K562 (cell line): ENCODE data around the gene CMPK1. TPM values are rescaled to one million over a fixed set of nuclear protein-coding genes. Genes with fewer than 3 reads are reported as not detected.

Experiments used
- BHLHE40 ChIP-seq: IDR thresholded peaks from 2 replicates; pipeline ENCODE4 v1.6.1; 2011; ENCODE audit warnings: low read length, improper control_type of control experiment
- KDM2B ChIP-seq: fragments of 250-450 bp; sonication (Bioruptor Pico); IDR thresholded peaks from 2 replicates; pipeline ENCODE4 v1.8.0; 2021; ENCODE audit warnings: mild to moderate bottlenecking, moderate library complexity
- MAFF ChIP-seq: IDR thresholded peaks from 2 replicates; pipeline ENCODE4 v1.6.1; 2012; ENCODE audit warnings: low read length, improper control_type of control experiment
- ZNF197 ChIP-seq: fragments of 200-800 bp; sonication (Bioruptor generic); IDR thresholded peaks from 2 replicates; pipeline ENCODE4 v1.6.1; 2016; ENCODE audit warnings: low read depth, missing genetic modification characterization, missing compliant biosample characterization
- ZNF707 ChIP-seq: fragments of 250-450 bp; sonication (Bioruptor Pico); conservative IDR thresholded peaks from 2 replicates; pipeline ENCODE4 v1.8.0; 2022; ENCODE audit warnings: inconsistent platforms, mild to moderate bottlenecking, moderate library complexity
- ZNF77 ChIP-seq: fragments of 250-450 bp; sonication (Bioruptor Pico); IDR thresholded peaks from 2 replicates; pipeline ENCODE4 v1.5.0; 2020
- ZZZ3 ChIP-seq: fragments of 450-650 bp; IDR thresholded peaks from 2 replicates; pipeline ENCODE4 v1.6.1; 2016; ENCODE audit warnings: antibody characterized with exemption, mild to moderate bottlenecking, moderate library complexity
- polyA plus RNA-seq, 8 experiments: library from polyadenylated mRNA; depleted of rRNA in 4 of 8; stranded (reverse) in 5 of 8; unstranded in 3 of 8; fragments of >200 nt; fragmentation: Nextera tagmentation in 2 of 8; fragmentation: Illumina TruSeq in 1 of 8; extraction: Ambion mirVana in 2 of 8; extraction: Trizol in 1 of 8; gene quantifications; 2 replicates each; pipeline versions ENCODE4 v1.2.1 to v1.2.3, GENCODE V29; 2011 to 2014; ENCODE audit warnings: inconsistent platforms in 1 of 8, missing spikeins in 1 of 8
- total RNA-seq, 7 experiments: library from RNA; depleted of rRNA in 6 of 7; stranded (reverse); fragments of >200 nt in 6 of 7; fragmentation: Illumina TruSeq in 2 of 7; extraction: Trizol in 2 of 7; gene quantifications; 2 replicates each; pipeline versions ENCODE4 v1.2.1 to v1.2.3, GENCODE V29; 2011 to 2021; ENCODE audit warnings: low replicate concordance in 1 of 7
- TF ChIP-seq, protein P1 (sequence below): sonication (generic); formaldehyde crosslinking; IDR thresholded peaks from 2 replicates; pipeline ENCODE4 v1.8.1; 2023; ENCODE audit warnings: missing genetic modification reagents, mild to moderate bottlenecking, borderline replicate concordance
- TF ChIP-seq, protein P2 (sequence below): fragments of 250-450 bp; sonication (Bioruptor Pico); IDR thresholded peaks from 2 replicates; pipeline ENCODE4 v1.5.0; 2021; ENCODE audit warnings: mild to moderate bottlenecking, moderate library complexity
- TF ChIP-seq, protein P3 (sequence below), 2 experiments: fragments of 450-650 bp; IDR thresholded peaks; 2 replicates each; pipeline ENCODE4 v1.6.1; 2016

The CMPK1 gene
- total and polyA plus RNA-seq, 9 of the 15 experiments (the other 6 are each of a cell fraction or from before 2014, with no cell fraction given), result 54.5 to 197 (median 116) TPM

DNA sequence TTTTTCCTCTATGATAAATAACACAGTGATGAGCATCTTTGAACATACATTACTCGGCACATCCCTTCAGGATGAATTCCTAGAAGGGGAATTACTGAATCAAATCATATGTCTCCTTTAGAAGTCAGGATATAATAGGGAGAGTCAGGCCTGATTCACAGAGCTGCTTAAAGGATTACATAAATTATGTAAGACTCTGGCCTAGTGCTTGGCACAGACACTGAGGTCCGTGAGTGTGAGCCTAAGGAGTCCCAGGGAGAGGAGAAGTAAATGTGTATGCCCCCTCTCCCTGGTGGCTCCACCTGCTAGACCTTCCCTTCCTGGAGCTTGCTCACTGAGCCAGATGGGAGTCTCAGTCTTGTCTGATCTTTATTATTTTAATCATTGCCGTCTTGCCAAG lies 73.9 kb downstream of the CMPK1 start (continued):
- TF ChIP-seq BHLHE40, result no peak
- TF ChIP-seq, protein P1, sequence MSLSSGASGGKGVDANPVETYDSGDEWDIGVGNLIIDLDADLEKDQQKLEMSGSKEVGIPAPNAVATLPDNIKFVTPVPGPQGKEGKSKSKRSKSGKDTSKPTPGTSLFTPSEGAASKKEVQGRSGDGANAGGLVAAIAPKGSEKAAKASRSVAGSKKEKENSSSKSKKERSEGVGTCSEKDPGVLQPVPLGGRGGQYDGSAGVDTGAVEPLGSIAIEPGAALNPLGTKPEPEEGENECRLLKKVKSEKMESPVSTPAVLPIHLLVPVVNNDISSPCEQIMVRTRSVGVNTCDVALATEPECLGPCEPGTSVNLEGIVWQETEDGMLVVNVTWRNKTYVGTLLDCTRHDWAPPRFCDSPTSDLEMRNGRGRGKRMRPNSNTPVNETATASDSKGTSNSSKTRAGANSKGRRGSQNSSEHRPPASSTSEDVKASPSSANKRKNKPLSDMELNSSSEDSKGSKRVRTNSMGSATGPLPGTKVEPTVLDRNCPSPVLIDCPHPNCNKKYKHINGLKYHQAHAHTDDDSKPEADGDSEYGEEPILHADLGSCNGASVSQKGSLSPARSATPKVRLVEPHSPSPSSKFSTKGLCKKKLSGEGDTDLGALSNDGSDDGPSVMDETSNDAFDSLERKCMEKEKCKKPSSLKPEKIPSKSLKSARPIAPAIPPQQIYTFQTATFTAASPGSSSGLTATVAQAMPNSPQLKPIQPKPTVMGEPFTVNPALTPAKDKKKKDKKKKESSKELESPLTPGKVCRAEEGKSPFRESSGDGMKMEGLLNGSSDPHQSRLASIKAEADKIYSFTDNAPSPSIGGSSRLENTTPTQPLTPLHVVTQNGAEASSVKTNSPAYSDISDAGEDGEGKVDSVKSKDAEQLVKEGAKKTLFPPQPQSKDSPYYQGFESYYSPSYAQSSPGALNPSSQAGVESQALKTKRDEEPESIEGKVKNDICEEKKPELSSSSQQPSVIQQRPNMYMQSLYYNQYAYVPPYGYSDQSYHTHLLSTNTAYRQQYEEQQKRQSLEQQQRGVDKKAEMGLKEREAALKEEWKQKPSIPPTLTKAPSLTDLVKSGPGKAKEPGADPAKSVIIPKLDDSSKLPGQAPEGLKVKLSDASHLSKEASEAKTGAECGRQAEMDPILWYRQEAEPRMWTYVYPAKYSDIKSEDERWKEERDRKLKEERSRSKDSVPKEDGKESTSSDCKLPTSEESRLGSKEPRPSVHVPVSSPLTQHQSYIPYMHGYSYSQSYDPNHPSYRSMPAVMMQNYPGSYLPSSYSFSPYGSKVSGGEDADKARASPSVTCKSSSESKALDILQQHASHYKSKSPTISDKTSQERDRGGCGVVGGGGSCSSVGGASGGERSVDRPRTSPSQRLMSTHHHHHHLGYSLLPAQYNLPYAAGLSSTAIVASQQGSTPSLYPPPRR (CRISPR knock-in tag), result no peak
- no peak for TF ChIP-seq ZNF197
- no peak for TF ChIP-seq KDM2B (CRISPR knock-in tag)
- TF ChIP-seq, protein P2, sequence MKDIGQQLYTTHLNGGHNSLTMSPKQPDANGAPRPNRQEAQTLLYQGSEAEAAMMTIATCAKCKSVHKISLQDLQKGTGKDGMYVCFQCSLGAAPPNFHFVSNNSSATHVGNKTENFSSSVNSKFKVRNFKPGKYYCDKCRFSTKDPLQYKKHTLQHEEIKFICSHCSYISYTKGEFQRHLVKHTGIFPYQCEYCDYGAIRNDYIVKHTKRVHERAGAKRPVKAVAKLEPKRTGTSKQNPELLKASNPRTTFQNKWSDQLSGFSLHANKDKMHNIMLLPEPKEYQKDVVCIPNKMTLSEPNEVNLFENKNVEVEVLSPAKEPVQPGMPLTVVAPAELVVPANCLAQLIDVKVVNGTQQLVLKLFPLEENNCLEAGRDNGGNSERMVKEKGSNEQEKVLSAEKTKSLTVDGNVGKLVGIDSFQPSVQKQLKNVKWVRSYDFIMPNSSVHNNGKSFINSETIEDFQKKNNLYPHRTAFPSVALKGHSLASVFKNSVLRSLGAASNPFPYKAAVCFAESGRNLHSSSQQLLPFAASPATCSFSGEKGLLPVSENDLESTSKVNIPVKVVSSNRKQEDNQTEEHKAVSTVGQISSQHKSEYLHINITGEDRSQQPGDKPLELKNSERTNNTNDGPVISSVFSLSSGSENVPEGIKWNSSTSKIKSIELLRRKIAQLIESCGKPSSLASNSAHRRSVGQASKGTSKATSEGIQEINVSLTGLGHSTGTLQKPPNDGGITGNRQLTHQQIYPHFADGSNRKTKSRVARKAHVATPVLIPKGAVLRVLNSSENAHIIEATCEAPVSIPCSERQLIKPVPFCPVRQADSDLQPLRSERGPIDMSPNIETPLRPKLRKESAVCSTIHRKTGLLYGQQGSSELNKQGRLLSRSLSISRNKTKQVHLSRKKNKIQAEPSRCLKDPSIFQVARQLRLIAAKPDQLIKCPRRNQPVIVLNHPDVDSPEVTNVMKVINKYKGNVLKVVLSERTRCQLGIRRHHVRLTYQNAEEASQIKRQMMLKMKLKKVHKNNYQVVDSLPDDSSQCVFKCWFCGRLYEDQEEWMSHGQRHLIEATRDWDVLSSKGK (CRISPR knock-in tag), result no peak
- TF ChIP-seq ZNF77, result no peak
- TF ChIP-seq ZNF707, result no peak
- no peak for TF ChIP-seq ZZZ3
- TF ChIP-seq, protein P3, sequence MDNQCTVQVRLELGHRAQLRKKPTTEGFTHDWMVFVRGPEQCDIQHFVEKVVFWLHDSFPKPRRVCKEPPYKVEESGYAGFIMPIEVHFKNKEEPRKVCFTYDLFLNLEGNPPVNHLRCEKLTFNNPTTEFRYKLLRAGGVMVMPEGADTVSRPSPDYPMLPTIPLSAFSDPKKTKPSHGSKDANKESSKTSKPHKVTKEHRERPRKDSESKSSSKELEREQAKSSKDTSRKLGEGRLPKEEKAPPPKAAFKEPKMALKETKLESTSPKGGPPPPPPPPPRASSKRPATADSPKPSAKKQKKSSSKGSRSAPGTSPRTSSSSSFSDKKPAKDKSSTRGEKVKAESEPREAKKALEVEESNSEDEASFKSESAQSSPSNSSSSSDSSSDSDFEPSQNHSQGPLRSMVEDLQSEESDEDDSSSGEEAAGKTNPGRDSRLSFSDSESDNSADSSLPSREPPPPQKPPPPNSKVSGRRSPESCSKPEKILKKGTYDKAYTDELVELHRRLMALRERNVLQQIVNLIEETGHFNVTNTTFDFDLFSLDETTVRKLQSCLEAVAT (IDR thresholded peaks at IDR 0.05), result no peak
- TF ChIP-seq MAFF, result no peak
